NOMO-1 treated with DMSO at 0.1 percent for 48 hours (cell line): ENCODE data around the gene NHERF2.

Source experiments
- DNase-seq: peaks from one replicate; lab custom pipeline; 2025; ENCODE audit not compliant: unreplicated experiment; lab: John Stamatoyannopoulos, UW

NHERF2 gene

DNA sequence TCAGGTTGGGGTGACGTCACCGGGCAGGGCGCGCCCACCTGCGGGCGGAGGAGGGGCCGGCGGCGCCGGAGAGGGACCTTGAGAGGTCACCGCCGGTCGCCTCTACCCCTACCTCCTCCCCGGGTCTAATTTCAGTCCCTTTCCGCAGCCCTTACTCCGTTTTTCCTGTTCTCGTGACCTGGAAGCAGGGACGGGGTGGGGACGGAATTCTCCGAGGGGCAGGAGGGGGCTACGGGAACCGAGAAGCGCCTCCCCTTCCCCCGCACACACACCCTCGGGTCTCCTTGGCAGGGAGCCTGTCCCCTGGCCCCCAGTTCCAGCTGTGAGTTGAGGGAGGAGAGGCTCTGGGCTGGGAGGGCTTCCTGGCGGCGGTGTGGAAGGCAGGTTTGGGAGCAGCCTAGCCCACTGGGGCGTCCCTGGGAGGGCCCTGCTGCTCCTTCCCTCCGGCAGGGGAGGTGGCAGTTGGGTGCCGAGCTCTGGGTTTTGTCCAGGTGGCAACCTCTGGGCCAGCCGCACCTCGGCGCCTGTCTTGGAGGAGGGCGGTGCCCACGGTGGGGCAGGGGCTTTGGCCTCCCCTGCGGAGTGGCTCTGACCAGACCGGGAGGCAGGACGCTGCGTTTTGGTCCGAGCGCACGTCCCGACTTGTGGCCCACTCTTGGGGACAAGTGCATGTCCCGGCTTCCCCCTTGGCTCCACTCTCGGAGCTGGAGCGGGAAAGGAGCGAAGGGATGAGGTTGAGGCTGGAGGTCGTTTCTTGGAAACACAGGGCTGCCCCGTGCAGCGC is 36.2 kb upstream of the NHERF2 start:
- DNase-seq: no peak

DNA sequence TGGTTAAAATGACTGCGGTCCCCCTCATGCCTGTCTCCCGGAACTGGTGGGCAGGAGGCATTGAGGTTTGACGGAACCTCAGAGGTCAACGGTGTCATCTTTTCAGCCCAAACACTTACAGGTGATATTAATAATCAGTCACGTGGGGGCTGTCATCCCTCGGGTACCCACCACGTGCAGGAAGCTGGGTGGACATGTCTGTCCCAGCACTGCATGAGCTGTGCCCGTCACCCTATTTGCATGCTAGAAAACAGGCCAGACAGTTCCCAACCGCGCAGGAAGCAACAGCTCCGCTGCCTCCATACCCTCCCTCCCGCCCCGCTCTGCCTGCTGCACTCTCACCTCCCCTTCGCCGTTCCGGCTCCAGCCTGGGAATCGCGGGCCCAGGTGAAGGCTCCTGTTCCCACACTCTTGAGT is 35.6 kb upstream of the NHERF2 start:
- no peak for DNase-seq

DNA sequence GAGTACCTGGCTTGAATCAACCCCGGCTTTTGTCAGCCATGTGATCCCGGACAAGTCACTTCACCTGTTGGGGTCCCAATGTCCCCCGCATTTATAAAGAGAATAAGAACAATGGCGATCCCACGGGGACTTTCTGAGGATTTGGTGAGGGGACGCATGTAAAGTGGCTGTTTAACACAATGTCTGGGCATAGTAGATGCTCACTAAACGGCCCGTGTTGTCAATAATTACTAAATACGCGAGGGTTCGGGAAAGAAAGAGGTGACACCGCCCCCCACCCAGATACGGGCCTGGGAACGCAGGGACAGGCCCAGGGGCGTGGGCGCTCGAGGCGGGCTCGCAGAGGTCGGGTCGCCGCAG is 35.1 kb upstream of the NHERF2 start:
- DNase-seq: no peak

DNA sequence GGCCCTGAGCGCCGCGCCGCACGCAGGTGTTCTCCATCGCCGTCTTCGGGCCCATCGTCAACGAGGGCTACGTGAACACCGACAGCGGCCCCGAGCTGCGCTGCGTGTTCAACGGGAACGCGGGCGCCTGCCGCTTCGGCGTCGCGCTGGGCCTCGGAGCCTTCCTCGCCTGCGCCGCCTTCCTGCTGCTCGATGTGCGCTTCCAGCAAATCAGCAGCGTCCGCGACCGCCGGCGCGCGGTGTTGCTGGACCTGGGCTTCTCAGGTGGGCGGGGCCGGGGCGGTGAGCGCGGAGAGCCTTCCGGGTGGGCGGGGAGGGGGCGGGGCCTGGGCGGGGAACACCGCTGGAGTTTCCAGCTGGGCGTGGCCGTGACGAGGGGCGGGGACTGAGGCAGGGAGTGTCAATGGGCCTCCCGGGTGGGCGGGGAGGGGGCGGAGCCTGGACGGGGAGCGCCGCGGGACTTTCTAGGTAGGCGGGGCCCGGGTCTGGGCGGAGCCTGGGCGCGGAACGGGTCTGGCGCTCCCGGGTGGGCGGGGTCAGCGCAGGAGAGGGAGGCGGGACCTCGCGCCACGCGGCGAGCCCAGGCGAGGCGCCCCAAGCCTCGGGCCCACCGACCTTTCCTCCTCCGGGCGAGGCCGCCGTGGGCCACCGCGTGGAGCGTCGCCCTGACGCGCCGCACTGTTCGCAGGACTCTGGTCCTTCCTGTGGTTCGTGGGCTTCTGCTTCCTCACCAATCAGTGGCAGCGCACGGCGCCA is 34.6 kb upstream of the NHERF2 start:
- DNase-seq: peak; percentile 80

DNA sequence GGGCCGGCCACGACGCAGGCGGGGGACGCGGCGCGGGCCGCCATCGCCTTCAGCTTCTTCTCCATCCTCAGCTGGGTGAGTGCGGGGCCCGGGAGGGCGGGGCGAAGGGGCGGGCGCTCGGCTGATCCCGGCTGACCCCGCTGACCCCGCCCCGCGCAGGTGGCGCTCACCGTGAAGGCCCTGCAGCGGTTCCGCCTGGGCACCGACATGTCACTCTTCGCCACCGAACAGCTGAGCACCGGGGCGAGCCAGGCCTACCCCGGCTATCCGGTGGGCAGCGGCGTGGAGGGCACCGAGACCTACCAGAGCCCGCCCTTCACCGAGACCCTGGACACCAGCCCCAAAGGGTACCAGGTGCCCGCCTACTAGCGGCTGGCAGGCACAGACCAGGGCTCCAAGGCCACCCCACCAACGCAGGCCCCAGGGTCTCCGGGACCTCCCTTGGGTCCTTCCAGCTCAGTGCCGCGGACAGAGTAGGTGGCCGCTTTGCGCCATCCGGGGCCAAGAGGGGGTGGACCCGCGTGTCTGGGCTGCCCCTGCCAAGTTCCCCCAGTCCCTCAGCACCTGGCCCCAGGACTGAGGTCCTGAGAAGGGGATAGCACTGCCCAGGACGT is 33.9 kb upstream of the NHERF2 start:
- DNase-seq: no peak

DNA sequence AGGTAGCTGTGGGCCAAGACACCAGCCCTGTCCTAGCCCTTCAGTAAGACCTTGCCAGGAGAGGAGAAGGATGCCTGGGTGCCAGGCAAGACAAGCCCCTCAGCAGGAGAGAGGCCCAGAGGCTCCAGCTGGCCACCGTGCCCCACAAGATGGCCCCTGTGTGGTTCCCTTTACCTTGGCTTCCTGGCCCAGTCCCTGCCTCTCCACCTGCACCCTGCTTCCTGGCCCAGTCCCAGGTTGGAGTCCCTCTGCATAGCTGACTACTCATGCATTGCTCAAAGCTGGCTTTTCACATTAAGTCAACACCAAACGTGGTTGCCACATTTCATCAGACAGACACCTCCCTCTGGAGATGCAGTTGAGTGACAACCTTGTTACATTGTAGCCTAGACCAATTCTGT is 33.0 kb upstream of the NHERF2 start:
- DNase-seq: no peak

DNA sequence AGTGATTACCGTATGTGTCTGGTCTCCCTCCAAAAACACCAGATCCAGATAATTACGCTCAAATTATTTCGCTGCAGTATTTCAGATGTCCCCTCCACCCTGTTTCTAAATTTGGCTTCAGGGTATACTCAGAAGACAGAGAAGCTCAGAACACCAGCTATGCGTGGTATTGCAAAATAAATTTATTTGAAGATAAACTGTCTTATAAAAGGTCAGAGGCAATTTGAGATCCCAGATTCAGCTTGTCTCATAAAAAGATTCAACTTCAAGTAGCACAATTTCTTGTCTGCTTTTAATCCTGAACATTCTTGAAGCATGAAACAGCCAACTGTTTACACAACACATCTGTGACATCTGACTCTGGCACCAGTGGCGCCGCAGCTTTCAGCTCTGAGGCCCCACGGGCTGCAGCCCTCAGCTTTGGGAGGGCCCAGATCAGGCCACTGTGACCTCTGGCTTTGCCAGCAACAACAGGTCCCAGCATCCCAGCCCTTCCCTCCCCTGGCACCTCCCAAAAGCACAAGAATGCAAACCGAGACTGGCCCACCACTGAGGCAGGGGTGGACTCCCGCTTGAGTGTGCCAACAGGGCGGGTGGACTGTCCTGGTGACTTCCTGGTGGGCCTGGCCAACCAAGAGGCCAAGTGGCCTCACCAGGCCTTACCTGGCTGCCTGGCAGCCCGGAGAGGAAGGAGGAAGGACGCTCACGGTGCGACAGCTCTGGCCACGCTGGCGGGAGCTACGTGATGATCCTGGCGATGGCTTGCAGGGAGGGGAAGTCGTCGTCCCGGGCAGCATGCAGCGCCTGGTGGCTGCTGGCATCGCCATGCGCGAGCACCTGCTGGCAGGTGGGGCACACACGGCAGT is 29.0 kb upstream of the NHERF2 start:
- DNase-seq: no peak

DNA sequence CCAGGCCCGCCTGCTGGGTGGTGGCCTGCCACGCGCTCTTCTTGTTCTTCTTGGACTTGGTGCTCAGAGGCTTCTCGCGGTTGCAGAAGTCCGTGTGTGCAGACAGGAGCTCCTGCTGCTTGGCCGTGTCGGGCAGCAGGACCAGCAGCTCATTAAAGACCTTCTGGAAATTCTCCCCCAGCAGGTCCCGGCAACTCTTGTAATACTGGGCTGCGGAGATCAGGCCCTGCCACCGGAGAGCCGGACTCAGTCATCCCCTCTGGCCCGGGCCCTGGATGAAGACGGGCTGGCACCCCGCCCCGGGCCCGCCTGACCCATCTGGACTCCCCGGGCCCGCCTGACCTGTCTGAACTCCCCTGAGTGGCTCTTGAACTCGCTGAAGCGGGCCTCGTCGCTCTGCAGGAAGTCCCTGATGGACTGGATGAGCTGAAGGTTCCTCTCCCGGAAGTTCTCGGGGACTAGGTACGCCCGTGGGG is 28.3 kb upstream of the NHERF2 start:
- no peak for DNase-seq

DNA sequence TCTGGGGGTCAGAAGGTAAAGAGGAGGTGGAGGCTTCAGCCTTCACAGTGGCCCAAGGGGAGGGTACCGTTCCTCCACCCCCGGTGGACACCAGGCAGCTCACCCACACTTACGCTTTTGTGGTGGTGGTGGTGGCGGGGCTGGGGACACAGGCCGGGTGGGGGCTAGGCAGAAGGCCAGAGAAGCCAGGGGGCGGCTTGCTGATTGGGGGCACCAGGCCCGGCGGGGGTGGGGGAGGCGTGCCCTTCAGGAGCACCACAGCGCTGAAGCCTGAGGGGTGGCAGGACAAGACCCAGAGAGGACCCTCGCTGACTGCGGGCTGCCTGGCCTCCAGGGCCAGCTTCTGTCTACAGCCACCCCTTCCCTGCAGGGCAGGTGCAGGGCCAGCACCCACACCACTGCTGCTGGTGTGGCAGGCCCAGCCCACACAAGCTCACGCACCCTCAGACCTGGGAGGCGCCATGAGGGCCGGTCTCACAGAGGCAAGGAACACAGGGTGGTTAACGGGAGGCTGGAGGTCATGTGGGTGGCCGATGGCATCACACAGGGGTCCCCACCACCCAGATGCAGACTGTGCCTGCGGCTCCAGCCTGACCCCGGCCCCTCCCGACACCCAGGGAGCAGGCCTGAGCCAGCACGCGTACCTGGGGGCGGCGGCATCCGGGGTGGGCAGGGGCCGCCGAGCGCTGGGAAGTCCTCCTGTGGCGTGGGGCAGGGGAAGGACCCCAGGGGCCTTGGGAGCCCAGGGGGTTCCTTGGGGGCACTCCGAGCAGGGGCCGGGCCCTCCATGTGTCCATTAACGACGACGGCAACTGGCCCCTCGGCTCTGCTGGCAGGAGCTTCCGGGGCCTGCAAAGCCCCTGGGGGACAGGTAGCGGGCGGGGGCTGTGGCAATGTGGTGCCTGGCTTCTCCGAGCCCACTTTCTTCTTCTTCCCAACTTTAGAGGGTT is 27.6 kb upstream of the NHERF2 start:
- no peak for DNase-seq

DNA sequence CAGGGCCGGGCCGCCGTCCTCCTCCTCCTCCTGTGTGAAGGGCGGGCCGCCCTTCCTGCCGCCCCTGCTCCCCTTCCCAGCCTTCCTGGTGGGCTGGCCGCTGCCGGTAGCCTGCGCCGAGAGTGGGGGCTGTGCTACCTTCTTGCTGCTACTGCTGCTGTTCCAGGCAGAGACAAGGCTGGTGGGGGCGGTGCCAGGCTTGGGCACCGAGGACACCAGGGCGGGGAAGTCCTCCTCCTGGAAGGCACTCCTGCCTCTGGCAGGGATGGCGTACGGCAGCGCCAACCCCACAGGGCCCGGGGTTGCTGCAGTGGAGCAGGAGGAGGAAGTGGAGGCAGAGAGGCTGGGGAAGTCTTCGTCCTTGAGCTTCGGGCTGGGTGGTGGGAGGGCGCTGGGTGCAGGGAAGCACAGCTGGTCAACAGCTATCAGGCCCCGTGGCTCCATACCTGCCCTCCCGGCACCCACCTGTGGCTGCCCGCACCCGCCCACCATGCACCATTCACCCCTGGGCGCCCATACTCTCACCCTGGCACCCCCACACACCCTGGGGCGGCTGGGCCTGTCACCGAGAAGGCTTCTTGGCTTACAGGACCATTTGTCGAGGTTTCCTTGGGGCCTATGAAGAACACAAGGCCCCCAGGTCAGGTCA is 26.7 kb upstream of the NHERF2 start:
- no peak for DNase-seq

DNA sequence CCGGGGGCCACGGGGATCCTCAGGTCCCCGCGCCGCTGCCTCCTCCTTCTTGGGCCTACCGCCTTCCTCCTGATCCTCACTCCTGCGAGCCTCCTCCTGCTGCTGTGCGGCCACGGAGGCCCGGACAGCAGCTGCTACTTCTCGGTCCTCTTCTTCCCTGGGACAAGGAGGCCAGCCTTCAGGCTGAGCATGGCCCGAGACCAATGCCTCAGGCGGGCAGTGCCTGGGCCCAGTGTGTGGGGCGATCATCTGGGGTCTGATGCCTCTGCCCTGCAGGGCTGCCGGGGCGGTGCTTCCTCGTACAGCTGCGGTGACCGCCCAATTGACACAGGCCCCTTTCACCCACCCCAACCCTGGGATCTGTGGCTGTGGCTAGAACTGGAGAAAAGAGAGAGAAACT is 25.7 kb upstream of the NHERF2 start:
- DNase-seq: no peak

DNA sequence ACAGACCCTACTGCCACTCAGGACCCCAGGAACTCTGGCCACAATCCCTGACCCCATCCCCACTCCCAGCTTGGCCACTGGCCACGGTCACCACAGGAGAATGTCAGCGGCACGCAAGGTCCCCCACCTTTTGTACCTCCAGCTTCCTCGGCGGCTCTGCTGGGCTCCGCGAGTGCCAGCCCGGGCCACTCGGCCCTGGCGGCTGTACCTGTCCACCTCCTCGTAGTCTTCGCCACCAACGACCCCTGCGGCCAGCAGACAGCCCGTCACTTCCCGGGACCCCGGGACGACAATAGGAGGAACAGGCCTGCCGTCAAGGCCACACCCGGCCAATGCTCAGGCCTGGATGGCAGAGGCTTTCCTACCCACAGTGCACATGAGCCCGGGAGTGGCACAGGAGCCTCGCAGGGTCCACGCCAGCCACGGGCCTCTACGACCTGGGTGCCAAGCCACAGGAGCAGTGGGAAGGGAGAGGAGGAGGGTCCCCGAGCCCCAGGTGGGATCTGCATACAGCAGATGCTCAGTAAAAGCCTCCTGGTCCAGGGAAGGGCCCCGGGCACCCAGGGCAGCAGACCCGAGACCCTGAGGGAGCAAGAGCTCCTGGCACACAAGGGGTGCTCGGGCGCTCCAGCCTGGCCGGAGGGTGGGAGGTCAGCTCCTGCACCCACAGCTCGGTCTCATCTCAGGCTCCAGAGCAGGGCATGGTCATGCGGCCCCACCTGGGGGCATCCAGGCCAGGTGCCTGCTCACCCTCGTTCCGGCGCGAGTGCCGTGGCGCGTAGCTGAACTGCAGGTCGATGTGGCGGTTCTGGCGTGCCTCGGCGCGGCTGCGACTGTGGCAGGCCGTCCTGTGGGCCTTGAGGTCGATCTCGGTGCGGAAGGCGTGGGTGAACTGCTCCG is 25.0 kb upstream of the NHERF2 start:
- no peak for DNase-seq

DNA sequence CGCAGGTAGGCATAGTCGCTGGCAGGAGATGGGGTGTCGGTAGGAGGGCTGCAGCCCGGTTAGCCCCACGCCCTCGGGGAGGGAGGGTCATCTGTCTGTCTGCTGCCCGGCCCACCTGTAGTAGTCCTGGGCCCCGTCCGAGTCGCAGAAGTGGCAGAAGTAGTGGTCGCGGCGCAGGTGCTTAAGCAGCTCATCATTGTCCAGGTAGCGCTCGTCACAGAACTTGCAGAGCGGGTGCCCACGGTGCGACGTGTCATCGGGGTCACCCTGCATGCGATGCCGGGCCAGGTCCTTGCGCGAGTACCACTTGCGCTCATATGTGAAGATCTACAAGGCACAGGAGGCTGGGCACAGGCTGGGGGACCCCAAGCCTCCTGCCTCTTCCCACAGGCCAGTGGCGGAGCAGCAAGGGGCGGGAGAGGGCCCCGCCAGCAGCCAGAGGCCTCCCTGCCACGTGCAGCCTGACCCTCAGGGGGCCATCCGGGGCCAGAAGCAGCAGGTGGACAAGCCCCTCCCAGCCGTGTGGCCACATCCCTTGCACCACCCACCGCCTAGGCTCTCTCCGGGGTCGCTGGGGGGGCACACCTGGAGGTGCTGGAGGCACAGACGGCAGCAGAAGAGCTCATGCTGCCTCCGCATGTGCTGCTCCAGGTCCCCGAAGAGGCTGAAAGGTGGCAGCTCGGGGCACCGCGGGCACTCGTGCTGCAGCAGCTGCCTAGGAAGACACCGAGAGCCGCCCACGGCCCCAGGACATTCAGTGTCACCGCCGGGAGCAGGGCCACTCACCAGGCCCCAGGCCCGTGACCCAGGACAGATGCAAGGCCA is 24.1 kb upstream of the NHERF2 start:
- no peak for DNase-seq

DNA sequence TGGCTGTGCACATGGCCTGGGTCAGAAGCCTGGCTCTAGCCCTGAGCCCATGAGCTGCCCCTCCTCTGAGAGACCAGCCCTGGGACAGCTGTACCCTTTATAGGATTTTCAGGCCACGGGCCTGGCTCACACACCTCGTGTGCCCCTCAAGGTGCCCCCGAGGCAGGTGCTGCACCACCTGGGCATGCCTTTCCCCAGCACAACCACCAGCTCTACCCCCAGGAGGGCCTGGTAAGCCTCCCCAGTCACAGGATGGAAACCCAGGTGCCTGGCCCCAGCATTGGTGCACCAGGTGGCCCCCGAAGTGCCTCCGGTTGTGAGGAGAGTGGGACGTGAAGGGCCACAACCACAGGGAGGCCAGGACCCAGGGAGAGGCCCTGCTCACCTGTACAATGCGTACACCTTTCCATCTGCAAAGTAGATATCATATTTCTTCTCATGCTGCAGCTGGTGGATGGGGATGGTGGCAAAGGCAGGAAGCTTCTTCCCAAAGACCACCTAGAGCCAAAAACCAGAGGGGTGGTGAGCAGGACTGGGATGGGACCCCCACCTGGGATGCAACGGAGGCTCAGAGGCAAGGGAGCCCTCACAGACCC is 23.4 kb upstream of the NHERF2 start:
- DNase-seq: no peak

DNA sequence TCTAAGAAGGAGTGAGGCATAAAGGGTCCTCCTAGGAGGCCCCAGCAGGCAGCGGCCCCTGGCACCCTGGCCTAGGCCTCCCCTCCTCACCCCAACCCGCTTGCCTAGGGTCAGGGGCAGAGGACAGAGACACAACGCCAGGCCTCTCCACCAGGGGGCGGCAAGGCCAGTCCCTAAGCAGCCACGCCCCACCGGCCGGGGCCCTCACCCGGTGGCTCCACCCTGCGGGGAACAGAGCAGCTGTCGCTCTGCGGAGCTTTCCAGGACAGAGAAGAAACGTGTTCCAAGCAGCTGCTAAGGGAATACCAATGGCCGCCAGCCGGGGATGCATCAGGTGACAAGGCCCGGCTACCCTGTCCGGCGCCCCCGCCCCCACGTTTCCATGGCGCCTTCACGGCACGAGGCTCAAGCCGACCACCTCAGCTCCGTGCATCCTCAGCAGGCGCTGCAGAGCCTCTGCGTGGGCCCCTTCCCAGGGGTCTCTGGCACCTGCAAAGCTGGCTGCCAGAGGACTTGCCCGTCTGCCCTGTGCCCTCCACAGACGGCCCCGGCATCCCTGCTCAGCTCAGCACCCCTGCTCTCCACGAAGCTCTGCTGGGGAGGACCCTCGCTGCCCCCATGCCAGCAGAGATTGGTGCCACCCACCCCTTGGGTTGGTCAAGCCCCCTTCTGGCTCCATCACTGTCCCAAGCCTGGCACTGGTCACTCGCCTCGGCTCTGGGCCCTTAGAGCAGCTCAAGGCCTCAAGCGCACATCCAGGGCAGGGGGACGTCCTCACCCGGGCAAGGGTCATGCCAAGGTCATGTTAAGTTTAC is 22.7 kb upstream of the NHERF2 start:
- DNase-seq: peak; percentile 73

DNA sequence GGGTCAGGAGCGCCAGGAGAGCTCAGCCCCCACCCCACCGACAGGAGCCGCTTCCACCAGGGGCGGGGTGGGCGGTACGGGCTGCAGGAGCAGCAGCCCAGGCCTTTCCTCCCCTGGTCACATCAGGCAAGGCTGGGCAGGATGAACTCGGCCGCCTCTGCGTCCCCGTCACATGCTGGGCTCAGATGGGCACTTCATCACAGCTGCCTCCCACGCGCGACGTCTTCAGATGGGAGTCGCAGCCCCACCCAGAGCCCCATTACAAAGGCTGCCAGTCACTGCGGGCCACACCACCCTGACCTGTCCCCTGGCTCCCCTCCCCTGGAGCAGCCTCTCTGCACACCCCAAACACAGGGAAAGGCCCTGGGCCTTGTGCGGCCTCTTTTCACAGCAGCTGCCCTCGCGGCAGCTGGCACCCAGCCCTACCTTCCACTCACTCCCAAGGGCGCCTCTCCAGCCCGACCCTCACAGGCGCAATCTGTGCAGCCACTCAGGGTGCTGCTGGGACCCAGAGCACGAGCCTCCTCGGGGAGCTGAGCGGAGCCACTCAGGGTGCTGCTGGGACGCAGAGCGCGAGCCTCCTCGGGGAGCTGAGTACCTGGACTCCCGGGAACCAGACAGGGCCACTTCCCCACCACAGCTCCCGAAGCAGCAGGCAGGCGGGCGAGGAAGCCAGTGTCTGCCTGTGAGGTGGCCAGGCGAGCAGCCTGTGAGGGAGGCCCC is 21.7 kb upstream of the NHERF2 start:
- DNase-seq: no peak
